Adrenal gland (tissue), 12 donors: ENCODE results near the gene SARS1. TPM values are rescaled to one million over a fixed set of nuclear protein-coding genes. Genes with fewer than 3 reads are reported as not detected.

Experiments used
- DNase-seq, 7 donors: peaks; one replicate each; pipeline ENCODE4 v3.0.0-alpha.2; 2019 to 2020
- H3K27ac ChIP-seq, 5 donors: fragments of 200-600 bp; sonication (generic) in 4 of 5; 1 replicate in 3 of 5; 2 replicates in 2 of 5; pipeline versions ENCODE4 v1.5.1 to v1.8.0; 2016 to 2020; ENCODE audit warnings: mild to moderate bottlenecking in 1 of 5
- H3K27me3 ChIP-seq: fragments of 200-600 bp; 2 replicates; pipeline ENCODE4 v1.8.0; 2021
- H3K36me3 ChIP-seq, 2 donors: fragments of 200-600 bp; replicated peaks in 1 of 2; 1 replicate in 1 of 2; 2 replicates in 1 of 2; pipeline versions ENCODE4 v1.5.1 to v1.8.0; 2018 to 2022
- H3K4me1 ChIP-seq, 2 donors: fragments of 200-600 bp; replicated peaks in 1 of 2; 1 replicate in 1 of 2; 2 replicates in 1 of 2; pipeline versions ENCODE4 v1.5.1 to v1.8.0; 2018 to 2021
- H3K4me3 ChIP-seq, 4 donors: fragments of 200-600 bp; sonication (generic) in 3 of 4; one replicate each; pipeline ENCODE4 v1.5.1; 2016 to 2018
- H3K9me3 ChIP-seq, 3 donors: fragments of 200-600 bp; sonication (generic) in 1 of 3; replicated peaks in 1 of 3; 1 replicate in 2 of 3; 2 replicates in 1 of 3; pipeline versions ENCODE4 v1.5.1 to v1.8.0; 2016 to 2021
- CTCF ChIP-seq, 6 experiments: fragments of 450-650 bp in 4 of 6; fragments of 200-600 bp in 2 of 6; sonication (generic) in 1 of 6; IDR thresholded peaks; 1 replicate in 5 of 6; 2 replicates in 1 of 6; pipeline versions ENCODE4 v1.5.1 to v1.8.0; 2016 to 2021; ENCODE audit warnings: antibody characterized with exemption in 6 of 6, mild to moderate bottlenecking in 2 of 6, moderate library complexity in 1 of 6
- POLR2A ChIP-seq, 2 donors: fragments of 450-650 bp; IDR thresholded peaks; one replicate each; pipeline ENCODE4 v1.6.1; 2017; ENCODE audit warnings: antibody characterized with exemption in 2 of 2, mild to moderate bottlenecking in 2 of 2, moderate library complexity in 1 of 2
- WGBS, 4 donors: extraction: QIAGEN DNeasy Blood & Tissue Kit in 2 of 4; methylation state at CpG; one replicate each; pipeline versions ENCODE4 v1.1.5 to v1.1.7; 2013 to 2017; 5-methylcytosine and 5-hydroxymethylcytosine counted together
- intact Hi-C, 2 donors: fragments of 100-400 bp; cut with DNase I; formaldehyde crosslinking; loops; one replicate each; pipeline versions ENCODE4 v1.14.1 to v1.15.0; 2022 to 2023
- polyA plus RNA-seq, 3 donors: library from polyadenylated mRNA; stranded (reverse); fragments of 200-250 nt in 2 of 3; fragments of 350-450 nt in 1 of 3; fragmentation: Illumina TruSeq in 1 of 3; extraction: RNeasy Lipid Tissue Mini Kit (QIAGEN cat#74804) in 1 of 3; gene quantifications; one replicate each; pipeline ENCODE4 v1.2.3, GENCODE V29; 2013 to 2014
- total RNA-seq, 9 donors: library from RNA; depleted of rRNA in 4 of 9; stranded (reverse); fragments of >200 nt in 4 of 9; fragments of 120-200 nt in 1 of 9; fragmentation: NEBNext Ultra II Directional in 1 of 9; extraction: Animal tissue kit (Norgen Biotek cat#: 25700) in 1 of 9; gene quantifications; one replicate each; pipeline versions ENCODE4 v1.1.0 to v1.2.4, GENCODE V29; 2013 to 2023
- donor health status: healthy with polysubstance abuse.
- donor health status: Bipolar disorder and iron deficiency.
- donor health status: DM: yes; HTN: yes; CAD: no.
- donor health status: DM: no; HTN: no; CAD: no.
- donor health status: DM: no; HTN: no; CAD: no.
- donor health status: DM: yes; HTN: yes; CAD: no.

SARS1 gene
- total and polyA plus RNA-seq, 12 donors = 64.3 to 216 (median 152) TPM

- TF ChIP-seq CTCF (IDR thresholded peaks at IDR 0.05) (no peak), POLR2A (IDR thresholded peaks at IDR 0.05) (no peak)
- WGBS, 4 donors = 50 to 59% (median 54%) methylated on average over 7 of the region's 7 CpGs
- intact Hi-C loops = no loop called here
- peak in 1 of 7 donors; percentile 50 for DNase-seq
- H3K27ac ChIP-seq = no peak overlapping the region
- H3K9me3 ChIP-seq = no peaks in the 10 kb centered on the region
- peaks cover 8 to 16% of the 10 kb centered on the region in 2 donors for H3K4me1 ChIP-seq
- no peak overlapping the region for H3K4me3 ChIP-seq
- no peaks in the 10 kb centered on the region for H3K27me3 ChIP-seq
- peaks cover 0 to 16% of the 10 kb centered on the region in 2 donors for H3K36me3 ChIP-seq
Measured at GRCh38 chr1:109242387-109242786, 28.7 kb downstream of the SARS1 start.

GRCh38 chr1:109243221-109243620, 29.5 kb downstream of the SARS1 start:
- DNase-seq = peak in 1 of 7 donors; percentile 45
- intact Hi-C loops = no loop called here
- Histone ChIP-seq H3K9me3 (no peaks in the 10 kb centered on the region), H3K36me3 (peaks cover 0 to 8% of the 10 kb centered on the region in 2 donors), H3K4me1 (peaks cover 8 to 16% of the 10 kb centered on the region in 2 donors), H3K27ac (no peak overlapping the region), H3K4me3 (no peak overlapping the region), H3K27me3 (no peaks in the 10 kb centered on the region)
- no peak for TF ChIP-seq CTCF (IDR thresholded peaks at IDR 0.05)
- no peak for TF ChIP-seq POLR2A (IDR thresholded peaks at IDR 0.05)
- 63 to 82% (median 72%) methylated on average over 5 of the region's 5 CpGs for WGBS, 4 donors

- Histone ChIP-seq H3K4me1 (peaks cover 8 to 19% of the 10 kb centered on the region in 2 donors), H3K4me3 (no peak overlapping the region), H3K36me3 (peaks cover 0 to under 1% of the 10 kb centered on the region in 2 donors), H3K27me3 (no peaks in the 10 kb centered on the region), H3K9me3 (no peaks in the 10 kb centered on the region), H3K27ac (no peak overlapping the region)
- 73 to 83% (median 76%) methylated on average over 7 to 8 of the region's 8 CpGs for WGBS, 4 donors
- DNase-seq = peak in 1 of 7 donors; percentile 46
- intact Hi-C loops = no loop called here
- no peak for TF ChIP-seq POLR2A (IDR thresholded peaks at IDR 0.05)
- no peak for TF ChIP-seq CTCF (IDR thresholded peaks at IDR 0.05)
Measured at GRCh38 chr1:109243860-109244552, 30.3 kb downstream of the SARS1 start.

GRCh38 chr1:109246141-109246551, 32.4 kb downstream of the SARS1 start:
- Histone ChIP-seq H3K4me1 (peaks cover 1 to 11% of the 10 kb centered on the region in 2 donors), H3K4me3 (no peak overlapping the region), H3K27me3 (no peaks in the 10 kb centered on the region), H3K36me3 (no peaks in the 10 kb centered on the region), H3K27ac (no peak overlapping the region), H3K9me3 (no peaks in the 10 kb centered on the region)
- intact Hi-C loops = no loop called here
- TF ChIP-seq CTCF (IDR thresholded peaks at IDR 0.05) = no peak
- 73 to 89% (median 82%) methylated on average over 6 to 7 of the region's 7 CpGs for WGBS, 4 donors
- peak in 1 of 7 donors; percentile 9 for DNase-seq
